Mucosa of stomach (tissue), 1 donor: ENCODE measurements around the gene FAIM2.

Source experiments
- H3K27me3 ChIP-seq: one replicate; pipeline ENCODE4 v1.7.0; 2013; ENCODE audit warnings: mild to moderate bottlenecking, low read length; ENCODE audit not compliant: control insufficient read depth, insufficient read depth
- H3K36me3 ChIP-seq: one replicate; pipeline ENCODE4 v1.7.0; 2013; ENCODE audit warnings: low read length; ENCODE audit not compliant: control insufficient read depth, insufficient read depth
- H3K4me1 ChIP-seq: one replicate; pipeline ENCODE4 v1.7.0; 2013; ENCODE audit warnings: mild to moderate bottlenecking, low read length; ENCODE audit not compliant: control insufficient read depth, insufficient read depth
- H3K4me3 ChIP-seq: one replicate; pipeline ENCODE4 v1.7.0; 2013; ENCODE audit warnings: low read length
- H3K9ac ChIP-seq: one replicate; pipeline ENCODE4 v1.7.0; 2013; ENCODE audit warnings: mild to moderate bottlenecking, low read length, moderate library complexity
- H3K9me3 ChIP-seq: one replicate; pipeline ENCODE4 v1.7.0; 2013; ENCODE audit warnings: mild to moderate bottlenecking, low read length, moderate library complexity; ENCODE audit not compliant: control insufficient read depth
- donor health status: Pancreatic carcinoma.

FAIM2 gene

DNA sequence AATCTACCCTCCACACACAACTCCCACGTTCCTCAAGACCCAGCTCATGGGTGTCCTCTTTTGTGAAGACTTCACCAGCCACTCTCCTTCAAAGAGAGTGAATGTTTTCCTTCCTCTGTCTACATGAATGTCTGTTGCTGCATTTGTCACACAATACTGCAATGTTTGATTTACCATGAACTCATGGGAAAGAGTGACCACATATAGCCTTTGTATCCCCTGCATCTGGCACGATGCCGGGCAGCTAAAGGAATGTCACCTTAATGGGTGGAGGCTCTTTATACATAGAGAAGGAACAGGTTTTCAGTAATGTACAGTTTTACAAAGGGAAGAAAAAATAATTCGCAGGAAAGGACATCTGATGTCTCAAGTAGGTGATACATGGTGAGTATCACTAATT, 48.7 kb downstream of the FAIM2 start:
- Histone ChIP-seq H3K4me3 (no peak overlapping the region), H3K27me3 (no peaks in the 10 kb centered on the region), H3K9ac (no peak overlapping the region)

DNA sequence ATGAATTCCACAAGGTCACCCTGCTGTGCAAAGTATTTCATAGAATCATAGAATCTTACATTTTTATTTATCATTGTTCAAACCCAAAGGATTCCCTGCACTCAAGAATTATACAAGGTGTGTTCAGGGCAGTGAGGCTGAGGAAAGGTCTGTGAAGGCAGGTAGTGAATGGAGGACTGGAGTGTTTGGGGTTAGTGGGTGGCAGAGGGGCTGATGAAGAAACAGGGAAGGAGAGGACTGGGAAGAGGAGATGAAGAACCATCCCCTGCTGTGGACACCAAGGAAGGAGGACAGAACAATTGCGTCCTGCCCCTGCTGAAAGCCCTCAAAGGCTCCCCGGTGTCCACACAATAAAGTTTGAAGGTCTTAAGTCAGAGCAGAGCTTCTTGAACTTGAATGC, 50.0 kb downstream of the FAIM2 start:
- Histone ChIP-seq H3K4me3 (no peak overlapping the region), H3K9me3 (no peaks in the 10 kb centered on the region), H3K4me1 (peaks cover 5% of the 10 kb centered on the region), H3K27me3 (peaks cover 7% of the 10 kb centered on the region), H3K36me3 (no peaks in the 10 kb centered on the region), H3K9ac (no peak overlapping the region)

More for the DNA sequence above, 48.7 kb downstream of the FAIM2 start:
- Histone ChIP-seq H3K4me1 (peaks cover 5% of the 10 kb centered on the region), H3K9me3 (no peaks in the 10 kb centered on the region), H3K36me3 (no peaks in the 10 kb centered on the region)

DNA sequence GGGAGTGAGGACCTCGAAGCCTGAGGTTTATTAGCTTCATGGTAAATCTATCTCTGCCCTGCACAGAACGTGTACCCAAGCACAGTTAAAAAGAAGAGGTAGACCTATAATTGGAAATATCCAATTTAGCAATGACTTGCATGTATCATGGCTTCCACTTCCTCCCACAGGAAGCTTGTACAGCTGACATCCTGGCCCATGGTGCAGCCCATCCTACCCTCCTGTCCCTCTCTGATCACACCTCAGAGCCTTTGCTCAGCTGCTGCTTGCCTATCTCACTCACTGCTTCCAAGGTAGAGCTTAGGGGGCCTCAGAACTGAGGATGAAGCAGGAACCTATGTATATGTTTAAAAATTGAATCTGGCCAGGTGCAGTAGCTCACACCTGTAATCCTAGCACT, 56.5 kb downstream of the FAIM2 start:
- Histone ChIP-seq H3K4me3 (no peak overlapping the region), H3K9ac (no peak overlapping the region), H3K9me3 (no peaks in the 10 kb centered on the region), H3K36me3 (no peaks in the 10 kb centered on the region), H3K27me3 (peaks cover 15% of the 10 kb centered on the region), H3K4me1 (peaks cover 5% of the 10 kb centered on the region)

DNA sequence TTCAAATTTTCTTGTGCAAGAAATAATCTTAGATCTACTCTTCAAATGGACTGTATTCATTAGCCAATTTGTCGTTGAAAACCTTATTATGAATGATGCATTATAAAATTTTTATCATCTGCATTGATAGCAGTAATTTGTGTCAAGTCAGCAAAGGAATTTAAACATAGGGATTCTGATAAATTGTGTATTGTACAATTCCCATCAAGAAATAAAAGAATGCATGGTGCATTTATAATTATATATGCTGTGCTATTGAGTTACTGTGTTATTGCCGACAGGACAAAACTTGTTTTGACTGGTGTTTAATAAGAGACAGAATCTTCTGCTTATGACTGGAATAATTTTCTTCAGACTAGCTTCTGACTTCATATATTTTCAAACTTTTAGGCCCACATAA, 57.7 kb downstream of the FAIM2 start:
- H3K4me3 ChIP-seq = no peak overlapping the region
- no peaks in the 10 kb centered on the region for H3K9me3 ChIP-seq
- no peak overlapping the region for H3K9ac ChIP-seq
- peaks cover 11% of the 10 kb centered on the region for H3K4me1 ChIP-seq
- no peaks in the 10 kb centered on the region for H3K36me3 ChIP-seq
- peaks cover 15% of the 10 kb centered on the region for H3K27me3 ChIP-seq

DNA sequence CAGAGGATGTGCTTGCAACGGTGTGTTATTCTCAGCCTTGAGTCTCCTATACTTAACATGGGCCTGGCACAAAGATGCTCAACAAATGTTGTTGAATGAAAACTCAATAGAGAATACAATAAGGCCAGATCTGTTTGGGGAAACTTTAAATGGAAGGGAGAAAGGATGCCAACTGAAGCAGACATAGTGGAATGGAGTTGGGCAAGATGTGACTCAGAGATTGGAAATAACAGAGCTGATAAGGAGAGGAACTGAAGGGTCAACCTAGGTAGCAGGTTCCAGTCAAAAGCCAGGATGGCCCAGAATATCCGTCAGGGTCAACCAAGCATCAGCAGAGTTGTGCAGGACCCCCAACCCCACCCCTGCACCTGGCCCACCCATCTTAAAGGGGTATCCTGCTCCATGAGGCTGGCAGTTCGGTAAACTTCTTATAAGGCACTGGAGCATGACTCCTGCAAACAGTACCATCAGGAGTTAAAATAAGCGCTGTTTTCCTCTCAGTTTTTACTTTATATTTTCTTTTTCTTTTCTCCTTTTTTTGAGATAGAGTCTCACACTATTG, 59.7 kb downstream of the FAIM2 start:
- Histone ChIP-seq H3K4me3 (no peak overlapping the region), H3K9ac (no peak overlapping the region), H3K27me3 (peaks cover 11% of the 10 kb centered on the region), H3K36me3 (no peaks in the 10 kb centered on the region), H3K4me1 (peaks cover 11% of the 10 kb centered on the region), H3K9me3 (no peaks in the 10 kb centered on the region)

DNA sequence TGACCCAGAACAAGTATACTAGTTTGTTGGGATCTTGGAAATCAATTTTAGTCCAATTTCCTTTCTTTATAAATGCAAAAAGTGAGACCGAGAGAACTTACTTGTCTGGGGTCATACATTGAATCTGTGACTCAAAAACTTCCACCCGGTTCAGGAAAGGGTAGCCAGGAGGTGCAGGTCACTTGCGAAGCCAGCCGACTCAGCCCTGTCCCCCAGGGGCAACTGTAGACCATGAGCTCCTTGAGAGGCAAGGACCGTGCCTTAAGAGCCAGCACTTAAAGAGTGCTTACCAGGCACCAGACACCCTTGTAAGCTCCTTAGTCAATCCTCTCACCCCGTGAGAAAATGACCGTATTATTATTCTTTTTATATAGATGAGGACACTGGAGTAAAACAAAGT, 60.3 kb downstream of the FAIM2 start:
- H3K9me3 ChIP-seq = no peaks in the 10 kb centered on the region
- H3K9ac ChIP-seq = peak overlapping the region; percentile 95
- H3K4me1 ChIP-seq = peaks cover 11% of the 10 kb centered on the region
- H3K36me3 ChIP-seq = no peaks in the 10 kb centered on the region
- peaks cover 7% of the 10 kb centered on the region for H3K27me3 ChIP-seq
- H3K4me3 ChIP-seq = peak overlapping the region; percentile 26

DNA sequence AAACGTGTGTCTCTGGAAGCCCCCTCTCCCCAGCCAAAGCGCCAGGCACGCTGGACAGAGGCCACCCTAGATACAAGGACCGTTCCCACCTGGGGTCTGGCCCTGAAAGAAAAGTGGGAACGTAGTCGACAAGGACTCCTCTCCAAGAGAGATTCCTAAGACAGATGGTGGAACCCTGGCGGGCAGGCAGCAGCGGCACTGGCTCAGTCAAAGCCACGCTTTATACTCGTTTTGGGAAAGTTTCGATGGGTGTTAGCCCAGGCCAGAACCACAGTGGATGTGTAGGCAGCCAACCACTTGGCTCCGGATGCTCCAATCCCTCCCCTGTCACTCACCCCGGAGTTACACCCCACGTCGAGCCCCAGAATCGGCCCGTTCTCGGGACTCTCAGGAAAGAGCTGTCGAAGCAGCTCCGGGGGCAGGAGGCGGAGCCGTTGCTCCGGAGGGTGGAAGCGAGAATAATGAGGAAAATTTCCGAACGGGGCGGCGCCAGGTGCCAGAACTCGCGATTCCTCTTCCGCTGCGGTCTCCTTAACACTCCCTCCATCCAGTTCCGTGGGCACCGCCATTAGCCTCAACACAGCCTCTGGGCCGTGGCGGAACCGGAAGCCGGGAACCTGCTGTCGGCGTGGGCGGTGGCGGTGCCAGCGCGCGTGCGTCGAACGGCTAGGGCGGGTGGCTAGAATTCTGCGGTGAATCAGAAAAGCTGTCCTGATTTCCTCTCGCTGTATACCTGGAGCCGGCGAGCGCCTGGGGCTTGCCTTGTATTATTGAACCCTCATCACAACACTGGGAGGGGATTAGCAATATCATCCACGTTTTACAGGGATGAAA, 61.0 kb downstream of the FAIM2 start, which contains the start of gene BCDIN3D:
BCDIN3D (minus strand) TSS at position 588 of the 834 bp plus-strand sequence; CDS start at position 569, 19 bp downstream.
- Histone ChIP-seq H3K9me3 (no peaks in the 10 kb centered on the region), H3K4me1 (peaks cover 11% of the 10 kb centered on the region), H3K9ac (peak within 1 kb of the TSS; percentile 95), H3K36me3 (no peaks in the 10 kb centered on the region), H3K27me3 (no peaks in the 10 kb centered on the region), H3K4me3 (peak within 1 kb of the TSS; percentile 89)

DNA sequence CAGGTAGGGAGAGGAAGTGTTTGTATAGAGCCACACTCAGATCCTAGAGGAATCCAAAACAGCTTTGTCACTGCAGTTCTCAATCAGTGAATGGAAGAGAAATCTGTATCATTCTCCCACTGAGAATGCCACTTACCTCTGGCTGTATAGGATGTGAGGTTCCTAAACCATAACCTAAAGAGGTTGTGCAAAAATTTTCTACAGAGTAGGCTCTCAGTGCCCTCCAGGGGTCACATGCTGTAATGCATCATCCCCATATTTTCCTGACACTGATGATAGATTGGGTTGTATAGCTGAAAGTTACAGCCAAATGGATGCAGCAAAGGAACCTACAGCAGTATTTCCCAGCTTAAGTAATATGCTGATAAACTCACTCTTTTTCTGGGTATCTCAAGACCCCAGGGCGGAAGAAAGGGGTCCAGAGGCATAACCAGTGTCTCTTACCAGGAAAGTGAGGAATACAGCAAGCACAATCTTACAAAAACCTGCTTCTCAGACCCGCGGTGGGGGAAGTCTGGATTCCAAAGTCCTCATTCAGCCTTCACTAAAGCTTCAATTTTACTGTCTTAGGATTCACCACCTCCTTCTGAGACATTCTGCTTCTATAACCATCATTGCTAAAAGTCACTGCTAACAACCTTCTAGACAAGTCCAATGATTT, 64.6 kb downstream of the FAIM2 start:
- Histone ChIP-seq H3K27me3 (no peaks in the 10 kb centered on the region), H3K9ac (no peak overlapping the region), H3K9me3 (no peaks in the 10 kb centered on the region), H3K36me3 (no peaks in the 10 kb centered on the region), H3K4me3 (no peak overlapping the region), H3K4me1 (peaks cover 11% of the 10 kb centered on the region)

DNA sequence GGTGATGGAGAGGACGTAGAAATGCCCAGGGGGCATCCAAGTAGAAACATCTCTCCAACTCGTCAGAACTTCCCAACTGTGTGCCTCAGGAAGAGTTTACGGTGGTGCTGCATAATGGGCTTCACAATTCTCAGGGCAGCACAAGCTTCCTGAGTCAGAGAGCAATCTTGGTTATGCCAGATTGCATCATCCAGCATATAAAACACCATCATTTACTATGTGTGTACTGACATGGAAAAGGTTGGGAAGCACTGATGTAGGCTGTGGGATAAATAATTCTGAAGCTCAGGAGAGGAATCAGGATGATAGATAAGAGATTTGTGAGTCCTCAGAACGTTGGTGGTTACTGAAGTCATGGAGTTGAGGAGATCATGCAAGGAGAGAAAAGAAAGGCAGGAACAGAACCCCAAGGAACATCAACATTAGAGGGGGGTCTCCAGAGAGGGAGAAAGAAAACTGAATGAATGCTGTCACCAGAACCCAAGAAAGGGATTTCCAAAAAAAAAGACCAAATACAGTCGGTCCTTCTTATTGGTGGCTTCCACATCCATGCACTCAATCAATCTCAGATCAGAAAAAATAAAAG, 70.8 kb downstream of the FAIM2 start:
- no peak overlapping the region for H3K4me3 ChIP-seq
- no peaks in the 10 kb centered on the region for H3K27me3 ChIP-seq
- H3K9me3 ChIP-seq = no peaks in the 10 kb centered on the region
- H3K36me3 ChIP-seq = no peaks in the 10 kb centered on the region
- H3K9ac ChIP-seq = no peak overlapping the region
- peaks cover 7% of the 10 kb centered on the region for H3K4me1 ChIP-seq

DNA sequence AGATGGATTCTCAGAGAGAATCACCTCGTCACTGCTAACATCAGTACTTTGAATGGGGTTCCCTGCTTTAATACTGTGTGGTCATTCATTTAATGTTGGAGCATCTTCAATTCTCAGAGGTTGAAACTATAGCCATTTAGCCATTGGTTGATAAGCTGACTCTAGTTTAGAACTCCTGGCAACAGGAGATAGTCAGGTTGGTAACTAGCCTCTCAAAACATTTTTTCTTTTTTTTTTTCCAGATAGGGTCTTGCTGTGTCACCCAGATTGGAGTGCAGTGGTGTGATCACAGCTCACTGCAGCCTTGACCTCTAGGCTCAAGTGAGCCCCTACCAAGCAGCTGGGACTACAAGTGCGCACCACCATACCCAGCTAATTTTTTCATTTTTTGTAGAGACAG, 72.0 kb downstream of the FAIM2 start:
- no peaks in the 10 kb centered on the region for H3K27me3 ChIP-seq

DNA sequence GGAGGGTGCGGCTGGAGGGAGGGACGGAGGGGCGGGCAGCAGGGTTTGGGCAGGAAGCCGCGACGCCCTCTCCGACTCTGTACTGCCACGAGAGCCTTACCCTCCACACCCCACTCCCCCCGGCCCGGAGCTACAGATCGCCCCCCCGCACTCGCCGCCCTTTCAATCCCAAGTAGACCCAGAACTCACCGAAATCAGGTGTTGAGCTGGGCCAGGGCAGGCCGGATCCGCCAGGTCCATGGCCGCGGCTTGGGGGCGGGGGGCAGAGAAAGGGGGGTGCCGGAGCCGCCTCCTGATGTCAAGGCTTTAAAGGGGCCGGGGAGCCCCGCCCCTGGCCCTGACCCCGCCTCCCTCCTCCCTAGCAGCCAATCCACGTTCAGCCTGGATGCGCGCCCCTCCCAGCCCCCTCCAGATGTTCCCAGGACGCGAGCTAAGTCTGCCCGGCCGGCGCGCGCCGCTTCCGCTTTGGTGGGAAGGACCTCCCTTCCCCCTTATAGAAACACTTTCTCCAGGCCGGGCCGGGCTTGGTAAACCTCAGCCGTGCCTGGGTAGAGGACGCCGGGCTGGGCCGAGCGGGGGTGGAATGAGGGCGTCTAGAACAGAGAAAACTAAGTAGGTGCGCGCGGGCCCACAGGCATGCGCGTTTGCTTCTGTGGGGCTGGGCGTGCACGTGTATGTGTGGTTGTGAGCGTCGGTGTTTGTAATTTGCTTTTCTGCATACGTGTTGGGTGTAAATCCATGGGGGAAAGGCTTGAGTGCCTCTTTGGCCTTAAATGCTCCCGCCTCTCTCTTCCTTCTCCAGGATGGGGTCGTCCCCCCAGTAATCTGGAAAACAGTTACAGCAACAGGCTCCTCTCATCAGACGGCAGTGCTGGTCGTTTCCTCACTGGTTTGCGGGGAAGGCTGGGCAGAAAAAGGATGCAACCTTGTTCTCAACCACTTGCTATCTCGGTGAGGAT, 75.3 kb downstream of the FAIM2 start, which contains the start of gene NCKAP5L:
NCKAP5L (minus strand) TSS at position 281 of the 959 bp plus-strand sequence. CDS start 24,369 bp downstream, outside the sequence.
- peak within 1 kb of the TSS; percentile 40 for H3K4me3 ChIP-seq
- H3K4me1 ChIP-seq = peaks cover 11% of the 10 kb centered on the region
- H3K9ac ChIP-seq = peak within 1 kb of the TSS; percentile 71
- no peaks in the 10 kb centered on the region for H3K27me3 ChIP-seq
- H3K9me3 ChIP-seq = no peaks in the 10 kb centered on the region
- no peaks in the 10 kb centered on the region for H3K36me3 ChIP-seq

More for the DNA sequence above, 72.0 kb downstream of the FAIM2 start:
- Histone ChIP-seq H3K36me3 (no peaks in the 10 kb centered on the region), H3K4me1 (peaks cover 7% of the 10 kb centered on the region), H3K9ac (no peak overlapping the region), H3K9me3 (no peaks in the 10 kb centered on the region), H3K4me3 (no peak overlapping the region)
